Cerebellar cortex (tissue), 1 donor: Measurements from ENCODE around the gene CNNM4.

ENCODE experiments used
- DNase-seq: peaks from one replicate; pipeline ENCODE4 v3.0.0-alpha.2; 2015; ENCODE audit warnings: low spot score

CNNM4 gene

GRCh38 chr2:96810783-96811192 lies 50.1 kb downstream of the CNNM4 start:
- no peak for DNase-seq

- no peak for DNase-seq
Observed at GRCh38 chr2:96811917-96812316, 51.2 kb downstream of the CNNM4 start.

GRCh38 chr2:96813656-96814055 lies 53.0 kb downstream of the CNNM4 start:
- DNase-seq, result no peak

GRCh38 chr2:96815326-96816126 lies 54.8 kb downstream of the CNNM4 start:
- peak; percentile 64 for DNase-seq

- DNase-seq, result peak; percentile 92
Observed at GRCh38 chr2:96816127-96816835, 55.6 kb downstream of the CNNM4 start, which contains the start of gene CNNM3. Gene CNNM3 (plus strand): TSS chr2:96816268. CDS start chr2:96816278, 10 bp downstream.

GRCh38 chr2:96816836-96817702 lies 56.4 kb downstream of the CNNM4 start:
- peak; percentile 24 for DNase-seq

GRCh38 chr2:96817882-96818281 lies 57.2 kb downstream of the CNNM4 start:
- no peak for DNase-seq

GRCh38 chr2:96819128-96819875 lies 58.6 kb downstream of the CNNM4 start:
- DNase-seq, result peak; percentile 89

- peak; percentile 37 for DNase-seq
Observed at GRCh38 chr2:96819876-96820511, 59.3 kb downstream of the CNNM4 start.

- DNase-seq, result no peak
Observed at GRCh38 chr2:96821113-96821675, 60.5 kb downstream of the CNNM4 start.

GRCh38 chr2:96822786-96823185 lies 62.1 kb downstream of the CNNM4 start:
- no peak for DNase-seq

- no peak for DNase-seq
Observed at GRCh38 chr2:96823198-96823597, 62.5 kb downstream of the CNNM4 start.

- DNase-seq, result no peak
Observed at GRCh38 chr2:96824079-96824870, 63.6 kb downstream of the CNNM4 start.

- DNase-seq, result no peak
Observed at GRCh38 chr2:96825057-96825456, 64.4 kb downstream of the CNNM4 start.

- DNase-seq, result no peak
Observed at GRCh38 chr2:96826546-96827278, 66.0 kb downstream of the CNNM4 start.

GRCh38 chr2:96828436-96828835 lies 67.7 kb downstream of the CNNM4 start:
- no peak for DNase-seq

- no peak for DNase-seq
Observed at GRCh38 chr2:96828874-96829273, 68.2 kb downstream of the CNNM4 start.

- peak; percentile 46 for DNase-seq
Observed at GRCh38 chr2:96830044-96830562, 69.4 kb downstream of the CNNM4 start.

GRCh38 chr2:96831679-96832078 lies 71.0 kb downstream of the CNNM4 start:
- peak; percentile 21 for DNase-seq
